SIG-M5 treated with dmso at 0.1 percent for 504 hours (cell line): ENCODE results near the gene TMEM125.

Source experiments
- DNase-seq: peaks from one replicate; lab custom pipeline; 2025; ENCODE audit not compliant: unreplicated experiment; lab: John Stamatoyannopoulos, UW

TMEM125 gene

DNA sequence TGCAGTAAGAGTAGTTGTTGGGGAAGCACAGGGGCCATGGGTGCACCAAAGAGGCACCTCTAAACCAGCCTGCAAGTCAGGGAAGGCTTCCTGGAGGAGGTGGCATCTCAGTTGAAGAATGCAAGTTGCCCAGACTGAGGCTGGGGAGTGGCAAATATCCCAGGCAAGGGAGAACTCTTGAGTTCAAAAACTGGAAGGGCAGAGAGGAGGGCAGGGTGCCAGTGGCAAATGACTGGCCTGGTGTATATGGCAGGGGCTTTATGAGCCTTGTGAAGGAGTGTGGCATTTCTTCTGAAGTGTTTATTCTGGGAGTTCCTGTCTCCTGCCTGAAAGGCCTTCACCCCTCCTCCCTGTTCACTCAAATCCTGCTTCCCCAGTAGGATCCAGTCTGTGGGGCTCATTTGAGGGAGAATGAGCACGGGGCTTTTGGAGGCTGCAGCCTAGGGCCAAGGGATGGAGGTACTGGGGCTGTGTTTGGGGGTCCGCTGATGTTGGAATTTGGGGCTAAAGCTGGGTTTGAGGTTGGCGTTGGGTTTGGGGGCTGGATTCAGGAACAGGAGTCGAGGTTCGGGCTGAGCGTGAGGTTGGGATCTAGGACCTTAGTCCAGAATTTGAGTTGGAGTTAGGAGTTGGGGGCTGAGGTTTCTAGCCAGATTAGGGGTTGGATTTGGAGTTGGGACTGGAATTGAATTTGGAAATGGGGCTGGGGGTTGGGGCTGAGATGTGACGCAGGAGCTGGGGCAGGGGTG lies at the start of gene TMEM125:
TMEM125 (plus strand) TSS at position 357 of the 749 bp plus-strand sequence. CDS start 2,740 bp downstream, outside the sequence.
- DNase-seq, result no peak

GRCh38 chr1:43220905-43221778 lies 48.6 kb upstream of the TMEM125 start:
- peak; percentile 60 for DNase-seq

DNA sequence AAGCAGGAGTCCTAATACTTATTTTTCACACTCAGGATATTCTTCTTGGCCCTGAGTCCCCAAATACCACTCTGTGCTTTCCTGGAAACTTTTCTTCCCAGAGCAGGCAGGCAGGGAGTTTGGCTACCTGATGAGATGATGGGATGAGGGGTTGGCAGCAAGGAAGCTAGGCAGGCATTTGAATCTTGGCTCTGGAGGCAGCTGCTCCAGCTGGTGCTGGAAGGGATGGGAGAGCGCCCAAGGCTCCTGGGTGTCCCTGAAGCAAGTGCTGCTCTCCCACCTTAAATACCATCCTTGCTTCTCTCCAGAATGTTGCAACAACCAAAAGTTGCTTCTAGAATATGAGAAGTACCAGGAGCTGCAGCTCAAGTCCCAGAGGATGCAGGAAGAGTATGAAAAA lies 48.0 kb upstream of the TMEM125 start:
- no peak for DNase-seq

- no peak for DNase-seq
Measured at GRCh38 chr1:43222879-43223278, 46.9 kb upstream of the TMEM125 start.

DNA sequence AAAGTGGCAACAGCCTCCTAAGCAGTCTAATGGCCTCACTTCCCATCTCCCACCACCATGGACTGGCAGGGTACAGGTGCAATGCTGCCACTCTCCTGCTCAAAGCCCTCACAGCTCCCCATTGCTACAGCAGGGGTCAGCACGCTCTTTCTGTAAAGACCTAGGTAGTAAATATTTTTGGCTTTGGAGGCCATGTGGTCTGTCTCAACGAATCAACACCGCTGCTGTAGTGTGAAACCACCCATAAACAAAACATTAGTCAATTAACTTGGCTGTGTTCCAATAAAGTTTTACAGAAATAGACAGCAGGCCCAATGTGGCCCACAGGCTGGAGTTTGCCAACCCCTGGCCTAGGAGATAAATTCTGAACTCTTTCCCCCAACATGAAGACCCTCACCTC lies 44.6 kb upstream of the TMEM125 start:
- no peak for DNase-seq

- DNase-seq, result peak; percentile 37
Measured at GRCh38 chr1:43227143-43227764, 42.5 kb upstream of the TMEM125 start.

DNA sequence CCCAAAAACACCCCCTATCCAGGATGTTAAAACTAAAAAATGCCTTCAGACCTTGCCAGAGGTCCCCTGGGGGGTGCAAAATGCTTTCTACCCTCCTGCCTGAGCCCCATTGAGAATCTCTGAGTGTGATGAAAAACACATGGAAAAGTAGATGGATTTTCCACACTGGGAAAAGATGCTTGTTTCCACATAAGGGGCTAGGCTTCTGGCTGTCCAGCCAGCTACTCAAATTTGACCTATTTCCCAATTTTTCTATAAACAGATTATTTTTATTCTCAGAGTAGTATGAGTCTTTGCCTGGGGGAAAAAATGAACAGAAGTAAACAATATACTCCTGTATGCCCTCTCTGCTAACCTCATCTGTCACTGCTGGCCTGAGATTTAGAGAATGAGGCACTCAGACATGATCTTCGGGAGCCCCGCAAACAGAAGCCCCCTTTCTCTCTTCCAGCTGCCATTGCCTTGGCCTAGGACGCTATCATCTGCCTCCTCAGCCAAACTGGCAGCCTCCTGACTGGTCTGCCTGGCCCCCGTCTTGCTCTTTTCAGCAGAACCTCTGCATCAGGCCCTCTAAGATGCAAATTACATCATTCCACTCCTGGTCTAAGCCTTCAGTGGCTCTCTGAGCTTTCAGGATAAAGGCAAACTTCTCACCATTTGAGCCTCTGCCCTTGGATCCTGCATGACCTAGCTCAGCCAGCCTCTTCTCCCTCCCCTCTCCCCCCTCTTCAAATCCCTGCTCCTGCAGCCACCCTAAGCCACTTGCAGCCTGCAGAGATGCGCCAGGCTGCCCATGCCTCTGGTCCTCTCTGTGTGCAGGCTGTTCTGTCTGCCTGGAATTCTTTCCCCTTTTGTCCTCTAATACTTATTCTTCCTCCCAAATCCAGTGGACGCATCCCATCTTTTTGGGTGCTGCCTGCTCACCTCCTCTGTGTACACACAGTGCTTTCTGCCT lies 39.7 kb upstream of the TMEM125 start:
- no peak for DNase-seq

DNA sequence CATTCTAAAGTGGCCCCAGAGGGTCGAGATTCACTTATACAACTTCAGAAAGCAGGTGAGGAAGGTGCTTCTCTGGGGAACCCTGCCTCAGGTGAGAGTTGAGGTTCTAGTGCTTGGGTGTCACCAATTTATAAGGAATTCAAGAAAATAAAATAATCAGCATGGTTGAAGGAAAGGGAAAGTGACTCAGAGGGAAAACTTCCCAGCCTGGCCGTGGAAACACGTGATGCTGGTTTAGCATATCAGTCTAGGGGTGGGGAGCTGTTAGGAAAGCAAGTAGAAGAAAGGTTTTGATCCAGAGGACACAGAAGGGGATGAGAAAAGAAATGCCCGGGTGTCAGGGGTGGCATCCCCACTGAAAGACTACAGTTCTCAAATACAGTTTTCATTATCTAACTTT lies 37.7 kb upstream of the TMEM125 start:
- no peak for DNase-seq

DNA sequence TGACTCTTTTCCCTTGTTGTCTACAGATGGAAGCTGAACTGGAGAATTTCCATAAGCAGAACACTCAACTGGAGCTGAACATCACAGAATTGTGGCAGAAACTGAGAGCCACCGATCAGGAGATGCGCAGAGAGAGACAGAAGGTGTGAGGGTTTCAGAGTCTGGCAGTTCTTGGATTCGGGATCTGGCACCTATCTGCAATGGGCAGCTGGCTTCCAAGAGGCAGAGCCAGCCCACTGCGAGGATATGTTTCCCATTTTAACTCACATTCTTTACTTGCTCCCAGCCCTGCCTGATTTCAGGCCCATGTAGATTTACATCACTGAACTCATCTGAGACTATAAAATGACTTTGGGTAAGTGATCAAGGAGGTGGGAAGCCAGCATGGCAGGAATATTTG lies 37.3 kb upstream of the TMEM125 start:
- DNase-seq, result no peak

- DNase-seq, result no peak
Measured at GRCh38 chr1:43233631-43234030, 36.2 kb upstream of the TMEM125 start.

DNA sequence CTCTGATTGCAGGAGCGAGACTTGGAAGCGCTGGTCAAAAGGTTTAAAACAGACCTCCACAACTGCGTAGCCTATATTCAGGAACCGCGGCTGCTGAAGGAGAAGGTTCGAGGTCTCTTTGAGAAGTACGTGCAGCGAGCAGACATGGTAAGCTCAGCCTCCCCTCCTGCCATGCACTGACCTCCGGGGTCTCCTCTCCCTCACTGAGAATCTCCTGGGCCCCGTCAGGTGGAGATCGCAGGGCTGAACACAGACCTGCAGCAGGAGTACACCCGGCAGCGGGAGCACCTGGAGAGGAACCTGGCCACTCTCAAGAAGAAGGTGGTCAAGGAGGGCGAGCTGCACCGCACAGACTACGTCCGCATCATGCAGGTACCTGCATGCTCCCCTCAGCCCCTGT lies 35.5 kb upstream of the TMEM125 start:
- no peak for DNase-seq

- no peak for DNase-seq
Measured at GRCh38 chr1:43235040-43235439, 34.7 kb upstream of the TMEM125 start.

DNA sequence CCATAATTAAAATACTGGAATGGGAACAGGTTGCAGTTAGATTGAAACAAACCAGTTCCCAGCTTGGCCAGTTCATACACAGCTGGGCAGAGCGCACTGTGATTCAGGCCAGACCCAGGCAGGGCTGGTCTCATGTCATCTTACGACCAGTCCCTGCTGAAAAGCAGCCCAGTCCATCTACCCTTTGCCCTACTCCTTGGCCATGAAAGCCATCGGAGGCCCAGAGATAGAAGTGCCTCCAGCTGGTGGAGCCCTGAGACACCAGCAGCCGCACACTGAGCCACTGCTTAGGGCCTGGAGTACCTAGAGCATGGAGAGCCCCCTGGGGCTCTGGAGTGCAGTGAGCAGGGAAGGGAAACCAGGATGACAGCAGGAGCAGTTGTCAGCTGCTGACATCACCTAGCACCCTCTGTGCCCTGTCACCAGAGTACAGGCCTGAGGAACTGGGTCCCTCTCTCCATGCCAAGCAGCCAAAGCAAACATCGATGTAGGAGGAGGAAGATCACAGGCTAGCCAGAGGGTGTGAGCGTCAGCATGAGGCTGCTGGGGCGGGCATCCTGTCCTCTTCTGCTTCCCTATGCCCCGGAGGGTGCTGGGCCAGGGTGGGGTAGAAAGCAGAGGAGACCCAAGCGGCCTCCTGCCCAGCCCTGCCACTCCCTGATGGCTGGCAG lies 34.2 kb upstream of the TMEM125 start:
- no peak for DNase-seq

- no peak for DNase-seq
Measured at GRCh38 chr1:43237121-43237520, 32.7 kb upstream of the TMEM125 start.

GRCh38 chr1:43238085-43238484 lies 31.7 kb upstream of the TMEM125 start:
- DNase-seq, result peak; percentile 7

DNA sequence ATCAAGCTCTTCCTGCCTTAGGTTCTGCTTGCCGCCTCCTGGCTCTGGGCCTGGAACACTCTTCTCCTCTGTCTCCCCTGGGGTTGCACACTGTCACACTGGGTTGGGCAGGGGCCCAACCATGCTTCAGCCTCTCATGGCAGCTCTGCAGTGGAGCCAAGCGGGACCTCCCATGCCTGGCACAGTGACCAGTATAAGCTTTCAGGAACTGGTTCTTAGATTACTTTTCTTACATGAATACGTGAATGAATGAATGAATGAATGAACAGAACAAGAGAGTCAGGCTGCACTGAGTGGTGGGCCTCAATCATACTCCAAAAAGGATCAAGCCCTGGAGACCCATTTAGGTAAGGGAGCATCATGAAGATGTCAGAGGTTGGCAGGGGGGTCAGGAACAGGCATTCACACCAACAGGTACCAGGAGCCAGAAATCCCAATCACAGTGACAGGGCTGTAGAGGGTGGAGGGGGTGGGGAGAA lies 30.8 kb upstream of the TMEM125 start:
- DNase-seq, result no peak

DNA sequence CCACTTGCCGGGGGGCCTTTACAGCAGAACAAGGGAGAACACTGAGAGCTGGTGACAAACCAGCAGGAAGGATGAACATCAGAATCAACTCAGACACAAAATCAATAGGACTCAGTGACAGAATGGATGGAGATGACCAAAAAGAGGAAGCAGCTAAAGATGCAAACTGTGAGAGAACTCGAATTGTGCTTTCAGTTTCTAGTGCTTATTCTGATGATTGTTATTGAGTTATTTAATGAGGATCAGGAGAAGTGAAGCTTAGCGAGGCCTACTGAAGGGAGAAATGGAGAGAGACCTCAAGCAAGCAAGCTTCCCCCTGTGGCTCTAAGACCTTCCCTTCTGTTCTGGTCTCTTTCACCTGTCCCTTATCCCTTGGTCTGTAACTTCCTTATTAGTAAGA lies 30.3 kb upstream of the TMEM125 start:
- DNase-seq, result peak; percentile 74

- DNase-seq, result no peak
Measured at GRCh38 chr1:43241413-43241836, 28.4 kb upstream of the TMEM125 start.

GRCh38 chr1:43243299-43243698 lies 26.5 kb upstream of the TMEM125 start:
- DNase-seq, result no peak
